PC-3 (cell line): ENCODE measurements around the gene TAS2R60. TPM values are rescaled to one million over a fixed set of nuclear protein-coding genes. Genes with fewer than 3 reads are reported as not detected.

Experiments
- ATAC-seq: fragments of 200-7000 bp; cut with Tn5 transposase; 2 replicates; pipeline ENCODE4 v1.9.1; 2020; ENCODE audit warnings: mild to moderate bottlenecking, moderate library complexity
- BruUV-seq: library from RNA; stranded (reverse); fragments of 400-500 nt; replicated peaks from 2 replicates; lab custom pipeline; 2021; lab: Mats Ljungman, UMichigan
- CTCF ChIA-PET: fragments of 300-600 bp; sonication (Branson Sonifier 250); formaldehyde crosslinking; loops from one replicate; lab custom pipeline; 2022; ENCODE audit warnings: antibody characterized with exemption; lab: Charles Lee
- POLR2A ChIA-PET: fragments of 300-600 bp; sonication (Branson Sonifier 250); formaldehyde crosslinking; loops from one replicate; lab custom pipeline; 2022; ENCODE audit warnings: antibody characterized with exemption; ENCODE audit not compliant: unreplicated experiment; lab: Charles Lee
- DNase-seq: peaks from one replicate; pipeline ENCODE4 v3.0.0-alpha.2; 2015
- H2AFZ ChIP-seq: fragments of 300-600 bp; sonication (generic); 2 replicates; pipeline ENCODE4 v1.6.0; 2016; ENCODE audit warnings: antibody characterized with exemption, low read length
- H3F3A ChIP-seq: fragments of 300-600 bp; sonication (generic); one replicate; pipeline ENCODE4 v1.6.0; 2017; ENCODE audit warnings: antibody characterized with exemption, low read length, control low read depth, mild to moderate bottlenecking; ENCODE audit not compliant: unreplicated experiment
- H3K27ac ChIP-seq: fragments of 300-600 bp; sonication (generic); 2 replicates; pipeline ENCODE4 v1.5.1; 2016; ENCODE audit warnings: mild to moderate bottlenecking, low read length
- H3K27me3 ChIP-seq: fragments of 300-600 bp; sonication (generic); 2 replicates; pipeline ENCODE4 v1.6.1; 2016; ENCODE audit warnings: low read length, mixed read lengths
- H3K36me3 ChIP-seq: fragments of 300-600 bp; sonication (generic); 2 replicates; pipeline ENCODE4 v1.6.1; 2016; ENCODE audit warnings: low read depth, mixed run types, low read length, mixed read lengths
- H3K4me1 ChIP-seq: fragments of 300-600 bp; sonication (generic); 2 replicates; pipeline ENCODE4 v1.5.1; 2016; ENCODE audit warnings: low read length; ENCODE audit not compliant: insufficient read depth
- H3K4me2 ChIP-seq: fragments of 300-600 bp; sonication (generic); 2 replicates; pipeline ENCODE4 v1.6.0; 2016; ENCODE audit warnings: low read length
- H3K4me3 ChIP-seq: fragments of 300-600 bp; sonication (generic); 2 replicates; pipeline ENCODE4 v1.5.1; 2016; ENCODE audit warnings: mild to moderate bottlenecking, low read length, mixed read lengths
- H3K79me2 ChIP-seq: fragments of 300-600 bp; sonication (generic); 2 replicates; pipeline ENCODE4 v1.6.1; 2017; ENCODE audit warnings: low read length, mixed read lengths
- H3K9ac ChIP-seq: fragments of 300-600 bp; sonication (generic); 2 replicates; pipeline ENCODE4 v1.6.0; 2016; ENCODE audit warnings: mild to moderate bottlenecking, low read length
- H3K9me2 ChIP-seq: fragments of 300-600 bp; sonication (generic); replicated peaks from 2 replicates; pipeline ENCODE4 v1.6.1; 2016; ENCODE audit warnings: mixed run types, low read length, mixed read lengths
- H3K9me3 ChIP-seq: fragments of 300-600 bp; sonication (generic); 2 replicates; pipeline ENCODE4 v1.6.1; 2016; ENCODE audit warnings: low read length, mixed read lengths
- H4K20me1 ChIP-seq: fragments of 300-600 bp; sonication (generic); 2 replicates; pipeline ENCODE4 v1.6.1; 2016; ENCODE audit warnings: low read length, mixed read lengths
- CTCF ChIP-seq: fragments of 300-600 bp; sonication (generic); conservative IDR thresholded peaks from 2 replicates; pipeline ENCODE4 v1.5.1; 2017; ENCODE audit warnings: antibody characterized with exemption, low read depth, mild to moderate bottlenecking, low read length
- EZH2 ChIP-seq: fragments of 300-600 bp; sonication (generic); IDR thresholded peaks from one replicate; pipeline ENCODE4 v1.6.1; 2017; ENCODE audit warnings: antibody characterized with exemption, mild to moderate bottlenecking, low read length; ENCODE audit not compliant: unreplicated experiment
- EZH2phosphoT487 ChIP-seq: fragments of 300-600 bp; sonication (generic); IDR thresholded peaks from 2 replicates; pipeline ENCODE4 v1.6.1; 2018; ENCODE audit warnings: mild to moderate bottlenecking, antibody characterized with exemption, low read length, borderline replicate concordance
- intact Hi-C: fragments of 100-400 bp; cut with micrococcal nuclease; formaldehyde crosslinking; loops from 2 replicates; pipeline ENCODE4 v1.9.0; 2023
- total RNA-seq: library from RNA; depleted of rRNA; stranded (reverse); fragments of >200 nt; gene quantifications from 2 replicates; pipeline ENCODE4 v1.2.3, GENCODE V29; 2014

TAS2R60 gene
- total RNA-seq, 1 experiment from 2014 or later, result not detected

GRCh38 chr7:143456992-143457793 lies 13.9 kb downstream of the TAS2R60 start:
- no TSS peak for BruUV-seq
- peak; percentile 68 for ATAC-seq
- H3K9me2 ChIP-seq, result no peaks in the 10 kb centered on the region

GRCh38 chr7:143458263-143458662 lies 15.0 kb downstream of the TAS2R60 start:
- H3K36me3 ChIP-seq, result no peaks in the 10 kb centered on the region
- CTCF ChIA-PET, result no interaction called here
- no peaks in the 10 kb centered on the region for H3K9me3 ChIP-seq
- H3K27me3 ChIP-seq, result no peaks in the 10 kb centered on the region
- no TSS peak for BruUV-seq
- POLR2A ChIA-PET, result no interaction called here
- H3K27ac ChIP-seq, result no peak overlapping the region
- H2AFZ ChIP-seq, result no peak overlapping the region
- no peaks in the 10 kb centered on the region for H3K79me2 ChIP-seq
- DNase-seq (no peak), ATAC-seq (no peak)
- intact Hi-C loops, result no loop called here
- H3K9ac ChIP-seq, result no peak overlapping the region
- H3K9me2 ChIP-seq, result no peaks in the 10 kb centered on the region
- no peaks in the 10 kb centered on the region for H3F3A ChIP-seq
- no peak overlapping the region for H3K4me3 ChIP-seq
- H4K20me1 ChIP-seq, result no peaks in the 10 kb centered on the region
- no peak overlapping the region for H3K4me2 ChIP-seq
- peaks cover 11% of the 10 kb centered on the region; the same call in 1 of the 2 replicates for H3K4me1 ChIP-seq
- TF ChIP-seq EZH2 (no peak), EZH2phosphoT487 (no peak), CTCF (no peak)

More at GRCh38 chr7:143456992-143457793, 13.9 kb downstream of the TAS2R60 start:
- Histone ChIP-seq H3F3A (no peaks in the 10 kb centered on the region), H3K36me3 (no peaks in the 10 kb centered on the region), H4K20me1 (no peaks in the 10 kb centered on the region), H3K4me2 (no peak overlapping the region), H2AFZ (no peak overlapping the region), H3K4me1 (peaks cover 11% of the 10 kb centered on the region; the same call in 1 of the 2 replicates), H3K9me3 (no peaks in the 10 kb centered on the region), H3K27ac (no peak overlapping the region), H3K27me3 (no peaks in the 10 kb centered on the region), H3K9ac (no peak overlapping the region), H3K79me2 (no peaks in the 10 kb centered on the region), H3K4me3 (no peak overlapping the region)
- POLR2A ChIA-PET, result interaction anchor here (0.7 kb wide), 1 partner anchor 20 kb away, joined by 3 read pairs; no protein-coding TSS in a partner anchor
- CTCF ChIA-PET, result no interaction called here
- TF ChIP-seq EZH2phosphoT487 (no peak), EZH2 (no peak)
- DNase-seq, result peak; percentile 26
- intact Hi-C loops, result no loop called here

GRCh38 chr7:143458681-143459080 lies 15.4 kb downstream of the TAS2R60 start:
- Histone ChIP-seq H3K27ac (no peak overlapping the region), H3K36me3 (no peaks in the 10 kb centered on the region), H4K20me1 (no peaks in the 10 kb centered on the region), H3K4me2 (no peak overlapping the region), H3K9me3 (no peaks in the 10 kb centered on the region), H3F3A (no peaks in the 10 kb centered on the region), H3K9ac (no peak overlapping the region), H3K9me2 (no peaks in the 10 kb centered on the region), H3K79me2 (no peaks in the 10 kb centered on the region), H3K4me3 (no peak overlapping the region), H3K4me1 (peaks cover 11% of the 10 kb centered on the region; the same call in 1 of the 2 replicates), H3K27me3 (no peaks in the 10 kb centered on the region), H2AFZ (no peak overlapping the region)
- BruUV-seq, result no TSS peak
- no peak for DNase-seq
- TF ChIP-seq EZH2, result no peak
- TF ChIP-seq EZH2phosphoT487, result no peak
- POLR2A ChIA-PET, result no interaction called here
- ATAC-seq, result no peak
- CTCF ChIA-PET, result no interaction called here
- intact Hi-C loops, result no loop called here
